GM12892 (cell line): ENCODE results near the gene LCN15.

ENCODE experiments used
- POLR2A ChIP-seq: IDR thresholded peaks from 2 replicates; pipeline ENCODE4 v1.6.1; 2011; ENCODE audit warnings: low read depth, low read length, control low read depth
- POLR2AphosphoS5 ChIP-seq: IDR thresholded peaks from 2 replicates; pipeline ENCODE4 v1.6.1; 2011; ENCODE audit warnings: low read depth, low read length, control low read depth
- TAF1 ChIP-seq: IDR thresholded peaks from 2 replicates; pipeline ENCODE4 v1.6.1; 2011; ENCODE audit warnings: low read depth, mild to moderate bottlenecking, control low read depth, low read length, borderline replicate concordance

GRCh38 chr9:136746155-136746490, 18.2 kb downstream of the LCN15 start:
- TF ChIP-seq POLR2A, result no peak
- TF ChIP-seq POLR2AphosphoS5, result no peak
- TF ChIP-seq TAF1, result no peak
